HG03025 (cell line): ENCODE measurements around the gene CDH19.

Experiments
- ATAC-seq: cut with Tn5 transposase; IDR thresholded peaks from one replicate; pipeline ENCODE4 v1.9.1; 2021; ENCODE audit warnings: mild to moderate bottlenecking, moderate library complexity; ENCODE audit not compliant: unreplicated experiment, low FRiP score

CDH19 gene, protein sequence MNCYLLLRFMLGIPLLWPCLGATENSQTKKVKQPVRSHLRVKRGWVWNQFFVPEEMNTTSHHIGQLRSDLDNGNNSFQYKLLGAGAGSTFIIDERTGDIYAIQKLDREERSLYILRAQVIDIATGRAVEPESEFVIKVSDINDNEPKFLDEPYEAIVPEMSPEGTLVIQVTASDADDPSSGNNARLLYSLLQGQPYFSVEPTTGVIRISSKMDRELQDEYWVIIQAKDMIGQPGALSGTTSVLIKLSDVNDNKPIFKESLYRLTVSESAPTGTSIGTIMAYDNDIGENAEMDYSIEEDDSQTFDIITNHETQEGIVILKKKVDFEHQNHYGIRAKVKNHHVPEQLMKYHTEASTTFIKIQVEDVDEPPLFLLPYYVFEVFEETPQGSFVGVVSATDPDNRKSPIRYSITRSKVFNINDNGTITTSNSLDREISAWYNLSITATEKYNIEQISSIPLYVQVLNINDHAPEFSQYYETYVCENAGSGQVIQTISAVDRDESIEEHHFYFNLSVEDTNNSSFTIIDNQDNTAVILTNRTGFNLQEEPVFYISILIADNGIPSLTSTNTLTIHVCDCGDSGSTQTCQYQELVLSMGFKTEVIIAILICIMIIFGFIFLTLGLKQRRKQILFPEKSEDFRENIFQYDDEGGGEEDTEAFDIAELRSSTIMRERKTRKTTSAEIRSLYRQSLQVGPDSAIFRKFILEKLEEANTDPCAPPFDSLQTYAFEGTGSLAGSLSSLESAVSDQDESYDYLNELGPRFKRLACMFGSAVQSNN

DNA sequence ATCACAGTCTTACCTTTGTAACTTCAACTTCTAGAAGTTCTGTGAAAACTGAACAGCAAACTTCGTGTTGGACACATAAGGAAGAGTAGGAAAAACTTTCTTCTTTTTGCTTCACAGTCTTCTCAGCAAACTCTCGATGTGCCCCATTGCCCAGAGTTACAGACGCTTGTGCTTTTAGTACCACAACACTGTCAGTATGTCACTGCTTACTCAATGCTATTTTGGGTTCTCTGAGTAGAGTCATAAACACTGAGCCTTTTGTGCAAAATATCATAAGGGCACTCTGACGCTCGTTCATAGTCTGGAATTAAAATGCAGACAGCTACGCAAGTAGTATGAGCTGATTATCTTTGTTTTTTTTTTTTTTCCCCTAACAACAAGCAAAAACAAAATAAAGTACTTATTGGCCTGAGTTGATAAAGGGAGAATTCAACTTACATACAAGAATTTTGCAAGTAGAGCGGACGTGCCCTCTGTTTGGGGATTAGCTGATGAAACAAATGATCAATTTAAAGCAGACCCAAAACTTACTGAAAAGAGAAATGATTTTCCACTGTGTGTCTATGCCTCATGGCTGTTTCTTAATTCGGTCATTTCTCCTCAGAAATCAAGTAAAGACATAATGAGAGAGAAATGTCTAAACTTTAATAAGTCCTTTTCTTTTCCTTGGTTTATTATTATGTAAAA, at the start of gene CDH19:
Gene CDH19 (minus strand): TSS at position 150 of the 687 bp plus-strand sequence. CDS start 31,886 bp downstream, outside the sequence.
- no peak for ATAC-seq

DNA sequence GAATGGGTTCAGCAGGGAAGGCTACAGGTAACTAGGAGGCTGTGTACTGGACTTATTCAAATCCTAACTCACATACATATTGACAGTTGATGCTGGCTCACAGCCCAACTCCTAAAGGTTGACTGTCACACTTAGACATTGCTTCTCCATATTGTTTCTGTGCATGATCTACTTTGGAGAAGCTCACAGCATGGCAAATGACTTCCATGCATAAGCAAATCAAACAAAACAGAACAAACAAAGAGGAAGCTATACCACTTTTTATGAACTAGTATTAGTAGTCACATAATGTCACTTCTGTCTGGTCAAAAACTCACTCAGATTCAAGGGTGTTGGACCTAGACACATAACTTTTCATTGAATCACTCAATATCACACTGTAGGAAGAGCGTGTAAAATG, 43.8 kb upstream of the CDH19 start:
- ATAC-seq = no peak

DNA sequence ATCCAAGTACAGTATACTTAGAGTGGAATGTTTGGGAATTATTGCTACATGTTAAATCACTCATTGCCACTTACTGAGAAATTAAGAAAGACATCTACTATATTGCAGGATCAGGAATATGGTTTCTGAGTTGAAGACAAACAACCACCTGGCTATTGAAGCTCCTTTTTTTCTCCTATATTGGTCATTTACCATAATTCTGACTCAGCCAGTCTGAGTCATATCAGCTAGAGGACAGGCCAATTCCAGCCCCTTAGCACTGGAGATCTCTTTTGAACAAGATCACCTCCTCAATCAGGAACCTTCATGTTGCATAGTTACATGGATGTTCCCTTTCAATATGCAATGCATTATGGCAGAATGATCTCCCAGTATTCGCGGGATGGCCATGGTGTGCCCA, 42.7 kb upstream of the CDH19 start:
- ATAC-seq = no peak

- no peak for ATAC-seq
These were observed 42.1 kb upstream of the CDH19 start for GRCh38 chr18:66645983-66646382.

GRCh38 chr18:66641056-66641455, 37.2 kb upstream of the CDH19 start:
- no peak for ATAC-seq

GRCh38 chr18:66640431-66640830, 36.5 kb upstream of the CDH19 start:
- no peak for ATAC-seq

DNA sequence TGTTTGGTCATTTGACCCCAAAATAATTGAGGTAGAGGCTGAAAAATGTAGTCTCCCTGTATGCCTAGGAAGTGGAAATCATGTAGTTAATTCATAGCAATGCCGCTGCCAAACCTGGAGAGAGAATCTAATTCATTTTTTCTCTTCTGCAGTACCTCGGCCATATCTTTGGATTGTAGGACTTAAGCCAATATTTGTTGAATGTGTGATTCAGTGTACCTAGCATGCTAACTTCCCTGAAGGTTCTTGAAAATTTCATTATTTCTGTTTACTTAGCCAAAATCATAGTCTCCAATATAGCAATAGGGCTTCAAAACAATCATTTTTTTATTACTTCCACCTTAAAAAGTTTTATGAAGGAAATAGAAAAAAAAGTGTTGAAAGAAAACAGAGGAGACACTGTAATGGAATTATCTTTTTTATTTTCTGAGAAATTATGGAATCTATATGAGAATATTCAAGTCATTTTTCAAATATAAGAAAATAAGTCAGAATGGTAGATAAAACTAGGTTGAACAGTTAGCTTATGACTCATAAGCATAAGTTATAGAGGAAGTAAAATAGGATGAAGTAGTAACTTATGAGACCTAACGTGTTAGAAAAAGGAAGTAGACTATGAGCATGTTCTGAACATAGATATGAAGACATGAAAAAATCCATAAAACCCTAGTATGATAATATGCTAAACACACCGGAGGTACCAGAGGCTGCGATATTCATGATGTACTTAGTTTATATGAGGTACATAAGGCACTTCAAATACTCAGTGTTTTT, 35.2 kb upstream of the CDH19 start:
- no peak for ATAC-seq

GRCh38 chr18:66635342-66635741, 31.5 kb upstream of the CDH19 start:
- no peak for ATAC-seq

DNA sequence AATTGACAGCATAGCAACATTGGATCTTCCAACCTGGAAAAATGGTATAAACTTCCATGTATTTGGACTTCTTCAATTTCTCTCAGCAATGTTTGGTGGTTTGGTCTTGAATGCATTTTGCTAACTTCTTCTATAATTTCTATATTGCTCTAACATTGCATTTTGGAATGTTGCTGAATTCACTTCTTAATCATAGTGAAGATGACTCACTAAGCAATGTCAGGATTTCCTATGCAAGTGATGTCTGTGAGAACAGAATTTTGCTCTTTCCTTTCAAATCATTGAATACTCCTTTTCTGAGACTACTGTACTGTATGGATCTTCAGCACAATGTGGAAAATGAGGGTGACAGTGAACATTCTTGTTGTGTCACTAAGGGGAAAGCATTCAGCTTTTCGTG, 28.9 kb upstream of the CDH19 start:
- ATAC-seq = no peak

GRCh38 chr18:66630831-66631230, 26.9 kb upstream of the CDH19 start:
- ATAC-seq = no peak

DNA sequence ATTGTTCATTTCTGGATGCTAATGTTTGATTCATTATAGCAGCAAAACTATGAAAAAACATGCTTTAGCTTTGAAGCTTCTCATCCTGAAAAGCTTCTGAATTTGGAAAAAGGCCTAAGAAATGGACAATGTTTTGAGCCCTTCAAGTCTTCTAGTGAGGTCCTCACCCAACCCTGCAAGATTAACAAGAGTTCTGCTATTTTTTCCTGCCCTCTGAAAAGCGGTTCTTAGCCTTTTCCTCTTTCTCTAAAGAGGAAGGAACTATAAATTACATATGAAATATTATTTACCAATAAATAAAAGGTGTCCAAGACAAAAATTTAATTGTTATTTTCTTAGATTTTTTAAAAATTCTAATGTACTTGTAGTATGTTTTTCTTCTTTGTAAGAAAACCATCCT, 19.9 kb upstream of the CDH19 start:
- no peak for ATAC-seq

- ATAC-seq = no peak
These were observed 18.1 kb upstream of the CDH19 start for GRCh38 chr18:66621816-66622576.

GRCh38 chr18:66616523-66616983, 12.7 kb upstream of the CDH19 start:
- ATAC-seq = peak; percentile 81

GRCh38 chr18:66615176-66615575, 11.3 kb upstream of the CDH19 start:
- ATAC-seq = no peak

DNA sequence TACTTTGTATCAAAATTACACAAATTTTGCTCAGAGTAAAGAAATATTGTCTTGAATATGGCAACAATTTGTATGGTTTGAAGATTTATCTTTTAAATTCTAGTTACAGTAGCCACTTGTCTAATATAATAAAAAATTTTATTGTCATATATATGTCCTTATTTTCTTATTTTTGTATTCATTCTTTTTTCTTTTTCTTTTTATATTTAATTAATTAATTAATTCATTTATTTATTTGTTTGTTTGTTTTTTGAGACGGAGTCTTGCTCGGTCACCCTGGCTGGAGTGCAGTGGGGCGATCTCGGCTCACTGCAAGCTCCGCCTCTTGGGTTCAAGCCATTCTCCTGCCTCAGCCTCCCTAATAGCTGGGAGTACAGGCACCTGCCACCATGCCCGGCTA, 3.7 kb upstream of the CDH19 start:
- no peak for ATAC-seq

GRCh38 chr18:66601649-66602048, 2.2 kb downstream of the CDH19 start:
- ATAC-seq = no peak

GRCh38 chr18:66599190-66599589, 4.7 kb downstream of the CDH19 start:
- no peak for ATAC-seq

DNA sequence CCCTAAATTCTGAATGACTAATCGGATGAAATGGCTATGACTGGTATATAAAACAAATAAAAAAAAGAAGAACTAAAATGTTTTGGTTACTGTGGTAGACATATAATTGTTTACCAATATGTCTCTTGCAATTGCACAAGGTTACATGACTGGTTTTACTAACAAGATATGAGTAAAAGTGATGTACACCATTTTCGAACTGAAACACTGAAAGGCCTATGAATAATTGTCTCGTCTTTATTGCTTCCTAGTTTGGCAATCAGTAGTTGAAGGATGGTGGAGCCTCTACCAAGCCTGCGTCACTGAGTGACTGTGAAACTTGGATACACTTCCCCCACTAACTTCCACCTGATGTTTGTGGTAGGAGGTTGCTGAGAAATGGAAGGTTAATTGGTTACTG, 16.5 kb downstream of the CDH19 start:
- ATAC-seq = no peak

DNA sequence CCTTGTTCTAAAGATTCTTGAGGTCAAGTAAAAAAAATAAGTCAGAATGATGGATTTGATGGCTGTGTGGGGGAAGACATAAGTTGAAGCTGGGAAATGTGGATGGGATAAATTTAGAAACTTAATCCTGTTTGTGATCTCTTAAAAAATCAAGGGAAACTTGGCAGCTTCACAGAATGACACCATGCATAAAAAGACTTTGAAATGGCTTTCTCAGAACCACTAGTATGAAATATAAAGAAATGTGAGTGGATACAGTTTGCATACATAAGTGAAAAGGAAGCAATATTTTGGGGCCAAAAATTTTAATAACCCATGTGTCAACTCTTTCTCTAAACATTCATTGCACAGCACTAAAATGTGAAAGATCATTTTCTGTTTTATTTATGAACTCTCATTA, 21.7 kb downstream of the CDH19 start:
- no peak for ATAC-seq

- no peak for ATAC-seq
These were observed 28.6 kb downstream of the CDH19 start for GRCh38 chr18:66575263-66575662.
